Fibroblast of upper back skin (primary cell): ENCODE measurements around the gene TLE5.
"Not testable (repeated sequence)": the region's sequence is repeated elsewhere in the genome, so short reads cannot be mapped to it uniquely, and the experiment has no call there.

ENCODE experiments used
- DNase-seq: peaks from one replicate; pipeline ENCODE4 v3.0.0-alpha.2; 2013

TLE5 gene

DNA sequence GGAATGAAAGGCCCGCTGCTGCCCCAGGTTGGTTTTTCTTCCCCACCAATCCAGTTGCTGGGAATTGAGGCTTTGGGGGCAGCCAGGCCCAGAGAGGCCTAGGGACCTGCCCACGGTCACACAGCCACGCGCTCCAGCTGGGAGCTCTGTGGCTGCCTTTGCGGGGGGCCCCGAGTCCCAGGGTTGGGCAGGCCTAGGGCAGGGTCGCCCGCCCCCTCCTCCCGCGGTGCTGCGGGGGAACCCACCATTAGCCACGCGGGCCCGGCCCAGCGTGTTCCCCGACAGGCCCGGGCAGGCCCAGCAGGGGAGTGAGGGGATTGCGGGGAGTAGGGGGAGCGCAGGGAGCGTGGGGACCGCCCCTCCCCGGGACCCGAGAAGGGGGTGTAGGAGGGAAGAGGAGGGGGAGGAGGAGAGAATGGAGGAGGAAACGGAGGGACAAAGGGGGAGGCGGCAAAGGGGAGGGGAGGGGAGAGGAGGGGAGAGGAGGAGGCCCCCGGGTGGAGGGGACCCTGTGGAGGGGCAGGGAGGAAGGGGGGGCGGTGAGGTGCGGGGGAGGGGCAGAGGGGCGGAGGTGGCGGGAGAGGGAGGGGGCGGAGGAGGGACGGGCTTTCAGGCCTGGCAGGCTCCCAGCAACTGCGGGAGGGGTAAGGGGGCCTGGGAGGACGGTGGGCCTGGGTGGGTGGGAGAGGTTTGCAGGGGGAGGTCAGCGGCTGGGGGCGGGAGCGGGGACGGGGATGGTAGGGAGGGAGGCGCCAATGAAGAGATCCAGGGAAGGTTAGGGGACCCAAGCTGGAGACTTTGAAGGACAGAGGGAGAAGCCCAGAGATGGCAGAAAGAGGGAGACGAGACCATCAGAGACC, 20.3 kb downstream of the TLE5 start:
- DNase-seq: no peak

GRCh38 chr19:3041327-3041726, 21.0 kb downstream of the TLE5 start:
- no peak for DNase-seq

GRCh38 chr19:3039641-3040077, 22.6 kb downstream of the TLE5 start:
- no peak for DNase-seq

DNA sequence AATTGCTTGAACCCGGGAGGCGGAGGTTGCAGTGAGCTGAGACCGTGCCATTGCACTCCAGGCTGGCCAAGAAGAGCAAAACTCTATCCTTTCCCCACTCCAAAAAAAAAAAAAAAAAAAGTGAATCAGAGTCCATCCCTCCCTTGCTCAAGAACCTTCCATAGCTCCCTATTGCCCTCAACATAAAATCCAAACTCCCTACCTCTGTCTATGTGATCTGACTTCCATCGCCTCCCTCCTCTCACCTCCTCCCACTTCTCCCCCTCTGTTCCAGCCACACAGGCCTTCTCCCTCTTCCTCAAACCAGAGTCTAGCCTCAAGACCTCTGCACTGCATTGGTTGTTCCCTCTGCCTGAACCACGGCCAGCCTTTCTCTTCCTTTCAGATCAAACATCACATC, 23.2 kb downstream of the TLE5 start:
- no peak for DNase-seq

DNA sequence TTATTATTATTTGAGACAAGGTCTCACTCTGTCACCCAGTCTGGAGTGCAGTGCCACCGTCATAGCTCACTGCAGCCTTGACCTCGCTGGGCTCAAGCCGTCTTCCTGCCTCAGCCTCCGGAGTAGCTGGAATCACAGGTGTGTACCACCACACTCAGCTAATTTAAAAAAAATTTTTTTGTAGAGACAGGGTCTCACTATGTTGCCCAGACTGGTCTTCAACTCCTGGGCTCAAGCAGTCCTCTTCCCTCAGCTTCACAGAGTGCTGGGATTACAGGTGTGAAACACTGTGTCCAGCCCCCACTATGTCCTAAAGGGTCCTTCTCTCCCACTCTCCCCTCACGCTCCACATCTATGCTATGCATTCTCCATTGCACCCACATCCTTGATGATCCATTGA, 24.1 kb downstream of the TLE5 start:
- no peak for DNase-seq

- DNase-seq: not testable (repeated sequence)
Observed at GRCh38 chr19:3036977-3037544, 25.2 kb downstream of the TLE5 start.

DNA sequence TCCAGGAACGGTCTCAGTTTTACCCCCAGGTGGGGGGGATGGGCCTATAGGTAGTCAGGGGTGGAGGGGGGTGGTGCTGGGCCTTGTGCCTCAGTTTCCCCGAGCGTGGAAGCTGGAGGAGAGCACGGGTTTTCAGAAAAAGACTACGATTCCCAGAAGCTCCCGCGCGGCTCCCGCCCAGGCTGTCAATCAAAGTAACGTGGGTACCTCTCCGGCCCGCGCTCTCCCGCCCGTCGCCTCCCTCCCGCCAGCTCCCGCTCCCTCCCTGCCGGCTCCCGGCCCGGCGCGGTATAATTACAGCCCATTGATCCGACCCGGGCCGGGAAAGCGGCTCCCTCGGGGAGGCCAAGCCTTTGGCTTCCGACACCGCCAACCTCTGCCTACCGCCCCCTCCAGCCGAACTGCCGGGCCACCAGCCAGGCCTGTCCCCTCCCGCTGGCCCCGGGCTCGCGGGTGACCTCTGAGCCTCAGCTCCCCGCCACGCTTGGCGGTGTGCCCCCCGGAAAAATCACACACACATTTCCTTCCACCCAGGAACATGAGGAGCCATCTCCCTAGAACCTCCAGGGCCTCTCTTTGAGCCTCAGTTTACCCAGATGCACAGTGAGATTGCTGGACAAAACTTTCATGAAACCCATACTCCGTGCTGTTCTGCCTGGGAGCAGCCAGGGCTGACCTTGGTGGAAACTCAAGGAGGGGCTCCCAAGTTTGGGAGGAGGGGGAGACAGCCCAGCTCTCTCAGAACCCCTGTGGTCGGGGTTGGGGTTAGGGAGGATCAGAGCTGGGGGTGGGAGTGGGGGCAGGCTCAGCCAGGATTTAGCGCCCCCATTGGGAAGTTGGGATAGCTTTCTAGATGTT, 25.9 kb downstream of the TLE5 start:
- DNase-seq: peak; percentile 92

DNA sequence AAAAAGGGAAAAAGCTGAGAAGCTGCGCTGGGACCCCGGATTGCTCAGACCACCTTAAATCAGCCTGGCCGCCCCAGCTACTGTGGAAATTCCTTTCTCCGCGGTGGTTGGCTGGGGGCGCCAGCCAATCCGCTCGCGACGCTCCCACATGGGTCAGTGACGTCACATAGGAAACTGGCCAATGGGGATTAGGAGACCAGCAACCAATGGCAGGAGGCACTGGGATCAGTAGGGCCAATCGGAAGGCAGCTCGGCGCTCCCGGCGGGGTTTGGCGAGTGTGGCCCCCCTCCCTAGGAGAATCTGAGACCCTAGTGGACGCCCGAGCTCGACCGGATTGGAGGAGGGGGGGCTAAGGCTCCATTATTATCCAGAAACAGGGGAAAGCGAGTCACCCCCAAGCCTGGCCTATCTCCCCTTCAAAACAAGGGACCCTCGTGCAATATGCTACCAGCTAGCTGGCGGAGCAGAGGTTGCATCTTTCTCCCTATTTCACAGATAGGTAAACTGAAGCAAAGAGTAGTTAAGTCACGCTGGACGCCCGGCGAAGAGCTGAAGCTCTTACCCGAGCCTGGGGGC, 26.7 kb downstream of the TLE5 start:
- DNase-seq: peak; percentile 100

- peak; percentile 70 for DNase-seq
Observed at GRCh38 chr19:3034656-3035541, 27.4 kb downstream of the TLE5 start.

DNA sequence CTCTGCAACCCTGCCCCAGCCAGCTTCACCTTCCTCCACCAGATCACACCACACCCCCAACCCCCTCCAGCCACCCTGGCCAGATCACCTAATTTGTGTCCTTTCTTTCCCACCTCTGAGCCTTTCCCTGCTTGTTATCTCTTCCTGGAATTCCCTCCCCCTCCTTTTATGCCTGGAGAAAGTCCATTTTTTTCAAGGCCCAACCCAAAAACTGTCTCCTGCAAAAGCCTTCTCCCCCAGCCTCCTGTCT, 28.0 kb downstream of the TLE5 start:
- no peak for DNase-seq

GRCh38 chr19:3033595-3034405, 28.5 kb downstream of the TLE5 start:
- DNase-seq: no peak

- no peak for DNase-seq
Observed at GRCh38 chr19:3031607-3031867, 30.8 kb downstream of the TLE5 start.

DNA sequence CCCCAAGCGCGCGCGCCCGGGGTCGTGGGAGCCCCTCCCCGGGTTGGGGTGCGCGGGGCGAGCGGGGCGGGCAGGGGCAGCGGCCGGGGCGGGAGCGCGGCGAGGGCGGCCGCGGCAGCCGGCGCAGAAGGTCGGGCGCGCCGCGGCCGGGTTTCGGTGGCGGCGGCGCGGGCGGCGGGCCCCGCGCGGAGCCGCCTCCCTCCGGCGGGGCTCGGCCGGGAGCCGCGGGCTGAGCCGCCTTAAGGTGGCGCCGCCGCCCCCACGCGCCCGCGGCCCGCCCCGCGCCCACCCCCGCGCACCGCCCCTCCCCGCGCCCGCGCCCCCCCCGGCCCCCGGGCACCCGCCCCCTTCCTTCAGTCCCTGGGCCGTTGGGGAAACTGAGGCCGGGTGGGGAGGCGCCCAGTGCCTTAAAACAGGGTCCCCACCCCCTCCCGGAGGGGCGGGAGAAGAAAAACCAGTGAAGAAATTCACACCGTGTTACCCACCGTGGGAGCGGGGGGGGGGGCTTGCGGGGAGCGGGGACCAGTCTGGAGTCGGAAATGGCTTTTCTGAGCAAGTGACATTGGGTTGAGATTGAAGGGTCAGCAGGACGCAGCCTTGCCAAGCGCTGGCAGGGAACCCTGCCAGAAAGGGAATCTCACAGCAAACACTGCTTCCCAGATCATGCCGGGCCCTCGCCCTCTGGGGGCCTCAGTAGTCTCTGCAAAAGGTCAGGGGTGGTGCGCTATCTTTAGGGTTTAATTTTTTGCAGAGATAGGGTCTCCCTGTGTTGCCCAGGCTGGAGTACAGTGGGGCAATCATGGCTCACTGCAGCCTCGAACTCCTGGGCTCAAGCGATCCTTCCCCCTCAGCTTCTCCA, 33.0 kb downstream of the TLE5 start, which contains the start of gene TLE2:
Gene TLE2 (minus strand): TSS at position 216 of the 859 bp plus-strand sequence. CDS start 376 bp downstream, outside the sequence.
- no peak for DNase-seq

DNA sequence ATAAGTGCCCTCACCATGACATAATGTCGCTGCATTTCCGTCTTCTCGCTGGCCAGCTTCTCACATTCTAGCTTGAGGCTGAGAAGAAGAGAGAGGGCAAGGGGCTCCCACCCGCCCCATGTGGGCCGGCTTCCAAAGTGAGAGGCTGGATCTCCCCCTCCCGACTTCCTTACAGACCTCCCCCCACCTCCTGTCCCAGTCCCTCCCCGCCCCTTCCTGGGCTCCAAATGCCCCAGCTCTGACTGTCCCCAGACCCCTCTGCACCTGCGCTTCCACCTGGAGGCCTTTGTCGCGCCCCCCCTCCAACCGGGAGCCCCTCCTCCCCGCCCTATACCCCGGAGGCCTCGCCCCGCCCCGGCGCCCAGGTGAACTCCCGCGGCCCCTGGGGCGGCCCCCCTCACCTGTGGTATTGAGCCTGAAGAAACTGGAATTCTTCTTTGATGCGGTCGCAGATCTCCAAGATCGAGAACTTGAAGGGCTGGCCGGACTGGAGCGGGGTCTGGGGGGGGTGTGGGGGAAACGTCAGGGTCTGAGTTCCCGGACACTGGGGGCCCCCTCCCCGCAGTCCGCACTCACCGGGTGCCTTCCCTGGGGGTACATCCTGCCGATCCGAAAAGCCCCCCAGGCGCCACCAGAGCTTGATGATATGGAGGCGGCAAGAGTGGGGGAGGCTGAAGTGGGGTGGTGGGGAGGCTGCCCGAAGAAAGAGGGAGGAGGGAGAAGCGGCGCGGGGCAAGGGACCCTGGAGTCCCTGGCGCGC, 33.8 kb downstream of the TLE5 start:
- DNase-seq: no peak

DNA sequence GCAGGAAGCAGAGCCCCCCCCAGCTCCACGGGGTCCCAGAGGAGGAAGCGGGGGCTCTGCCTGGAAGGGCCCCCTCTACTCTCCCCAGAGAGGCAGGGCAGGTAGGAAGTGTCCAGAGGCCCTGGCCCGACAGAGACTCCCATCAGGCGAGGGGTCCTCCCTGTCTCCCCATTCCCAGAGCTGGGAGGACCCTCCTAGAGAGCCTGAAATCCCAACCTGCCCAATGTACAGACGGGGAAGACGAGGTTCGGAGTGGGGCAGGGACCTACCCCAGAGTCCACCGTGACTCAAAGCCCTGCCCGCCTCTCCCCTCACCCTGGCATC, 34.4 kb downstream of the TLE5 start:
- DNase-seq: no peak

GRCh38 chr19:3027292-3027691, 35.0 kb downstream of the TLE5 start:
- DNase-seq: no peak

GRCh38 chr19:3026768-3027167, 35.5 kb downstream of the TLE5 start:
- DNase-seq: no peak

GRCh38 chr19:3025549-3025886, 36.8 kb downstream of the TLE5 start:
- DNase-seq: no peak

DNA sequence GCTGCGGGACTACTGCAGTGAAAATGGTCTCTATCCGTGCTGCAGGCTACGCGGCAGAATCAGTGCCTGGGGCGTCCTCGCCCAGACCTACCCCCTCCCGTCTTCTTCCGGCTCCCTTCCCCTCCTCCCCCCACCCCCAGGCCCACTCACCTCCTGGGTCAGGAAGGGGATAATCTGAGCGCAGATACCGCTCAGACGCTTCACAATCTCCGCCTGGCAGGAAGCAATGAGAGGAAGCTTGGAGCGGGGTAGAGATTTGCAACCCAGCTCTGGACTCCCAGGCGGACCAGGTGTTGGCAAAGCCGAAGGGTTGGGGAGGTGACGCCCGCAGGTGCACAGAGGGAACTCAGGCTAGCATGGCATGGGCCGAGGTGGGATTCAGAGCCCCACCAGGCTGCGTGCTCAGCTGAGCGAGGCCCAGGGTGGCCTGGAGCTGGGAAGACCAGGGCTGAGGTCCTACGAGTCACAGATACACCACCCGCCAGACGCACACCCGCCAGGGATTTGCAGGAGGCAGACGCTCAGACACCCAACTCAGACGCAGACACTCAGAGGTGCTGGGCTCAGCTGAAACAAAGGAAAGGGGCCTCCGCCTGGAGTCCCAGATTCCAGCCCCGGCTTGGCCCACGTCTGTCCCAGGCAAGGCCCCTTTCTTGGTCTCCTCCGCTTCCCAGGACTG, 37.3 kb downstream of the TLE5 start:
- no peak for DNase-seq

- DNase-seq: no peak
Observed at GRCh38 chr19:3024509-3024869, 37.8 kb downstream of the TLE5 start.
